Activated CD4-positive, alpha-beta T cell treated with anti-CD3 and anti-CD28 coated beads, Interleukin-2, amount 10 ng/mL, durations not matched to agents 24 days and 14 days (primary cell): ENCODE data around the gene MGAT4A. TPM values are rescaled to one million over a fixed set of nuclear protein-coding genes. Genes with fewer than 3 reads are reported as not detected.
A peak's percentile ranks its signal among the peaks of the same experiment; 100 is the strongest.
"Not testable (repeated sequence)": the region's sequence is repeated elsewhere in the genome, so short reads cannot be mapped to it uniquely, and the experiment has no call there.

Experiments used
- DNase-seq: peaks from one replicate; pipeline ENCODE4 v3.0.0; 2022
- H3K27ac Mint-ChIP-seq: one replicate; pipeline ENCODE4 v1.8.0; 2022; ENCODE audit warnings: mild to moderate bottlenecking, mixed read lengths
- H3K27me3 Mint-ChIP-seq: one replicate; pipeline ENCODE4 v1.8.0; 2022; ENCODE audit warnings: mixed read lengths
- H3K36me3 Mint-ChIP-seq: one replicate; pipeline ENCODE4 v1.8.0; 2022; ENCODE audit warnings: low read depth, mild to moderate bottlenecking, mixed read lengths
- H3K4me1 Mint-ChIP-seq: one replicate; pipeline ENCODE4 v1.8.0; 2021; ENCODE audit warnings: mixed read lengths
- H3K4me3 Mint-ChIP-seq: one replicate; pipeline ENCODE4 v1.8.0; 2022; ENCODE audit warnings: mild to moderate bottlenecking, moderate library complexity, mixed read lengths
- H3K9me3 Mint-ChIP-seq: one replicate; pipeline ENCODE4 v1.8.0; 2021; ENCODE audit warnings: mixed read lengths
- intact Hi-C: fragments of 100-400 bp; cut with micrococcal nuclease; formaldehyde crosslinking; loops from one replicate; pipeline ENCODE4 v1.15.1; 2023
- total RNA-seq: library from RNA; stranded (reverse); gene quantifications from 2 replicates; pipeline ENCODE4 v1.2.3, GENCODE V29; 2022

MGAT4A gene
- total RNA-seq, 1 donor from 2014 or later: 49.2 TPM

GRCh38 chr2:98769784-98770183 lies 38.9 kb upstream of the MGAT4A start:
- H3K27me3 Mint-ChIP-seq: no peaks in the 10 kb centered on the region
- intact Hi-C loops: loop anchor here (2.0 to 5.0 kb wide), 4 partner anchors 38 to 302 kb away; no protein-coding TSS in a partner anchor
- H3K36me3 Mint-ChIP-seq: peaks cover 2% of the 10 kb centered on the region
- H3K27ac Mint-ChIP-seq: peak overlapping the region; percentile 95
- peak; percentile 74 for DNase-seq
- H3K4me3 Mint-ChIP-seq: peak overlapping the region; percentile 81
- H3K9me3 Mint-ChIP-seq: no peaks in the 10 kb centered on the region
- H3K4me1 Mint-ChIP-seq: peaks cover 74% of the 10 kb centered on the region

DNA sequence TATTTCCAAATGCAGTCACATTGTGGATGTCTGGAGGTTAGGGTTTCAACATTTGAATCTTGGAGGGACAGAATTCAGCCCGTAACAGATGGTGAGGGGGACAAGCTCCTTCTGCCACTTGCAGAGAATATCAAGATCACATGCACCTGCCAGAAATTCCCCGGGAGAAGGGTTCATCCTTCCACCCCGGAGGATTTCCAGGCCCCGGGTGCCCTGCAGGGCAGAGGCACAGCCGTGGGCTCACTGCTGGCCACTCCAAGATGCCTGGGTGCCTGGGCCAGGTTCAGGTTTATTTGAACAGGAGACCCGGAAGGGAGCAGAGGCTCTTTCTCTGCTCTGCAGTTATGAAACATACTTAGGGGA lies 38.2 kb upstream of the MGAT4A start:
- intact Hi-C loops: loop anchor here (5.0 kb wide), 1 partner anchor 302 kb away; no protein-coding TSS in a partner anchor
- Mint-ChIP-seq H3K9me3 (no peaks in the 10 kb centered on the region), H3K36me3 (peaks cover 2% of the 10 kb centered on the region), H3K27ac (peak overlapping the region; percentile 88), H3K27me3 (no peaks in the 10 kb centered on the region), H3K4me3 (peak overlapping the region; percentile 70), H3K4me1 (peaks cover 79% of the 10 kb centered on the region)
- DNase-seq: no peak

DNA sequence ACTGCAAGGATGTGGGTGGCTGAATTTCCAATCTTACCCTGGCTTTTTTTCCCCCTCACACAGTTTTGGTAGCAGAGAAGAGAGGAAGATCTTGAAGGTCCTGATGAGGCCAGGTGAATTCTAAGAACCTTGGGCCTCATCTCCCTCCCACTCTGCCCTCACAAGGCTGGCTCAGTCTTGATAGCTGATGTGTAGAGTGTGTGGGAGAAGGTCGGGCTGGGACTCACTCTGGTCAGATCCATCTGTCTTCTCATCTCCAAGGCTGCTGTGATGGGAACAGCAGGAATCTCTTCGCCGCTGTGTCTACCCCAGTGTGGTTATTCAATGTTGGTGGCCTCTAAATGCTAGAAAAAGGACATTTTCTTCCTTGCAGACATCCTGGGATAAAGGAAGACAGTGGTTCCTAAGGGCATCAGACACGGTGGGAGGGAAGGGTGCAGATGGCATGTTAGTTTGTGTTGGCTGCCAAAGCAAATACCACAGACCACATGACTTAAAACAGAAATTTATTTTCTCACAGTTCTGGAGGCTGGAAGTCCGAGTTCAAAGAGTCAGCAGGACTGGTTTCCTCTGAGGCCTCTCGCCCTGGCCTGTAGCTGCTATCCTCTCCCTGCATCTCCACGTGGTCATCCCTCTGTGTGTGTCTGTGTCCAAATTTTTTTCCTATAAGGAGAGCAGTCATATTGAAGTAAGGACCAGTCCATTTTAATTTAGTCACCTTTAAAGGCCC lies 37.6 kb upstream of the MGAT4A start:
- H3K27ac Mint-ChIP-seq: peak overlapping the region; percentile 88
- H3K36me3 Mint-ChIP-seq: peaks cover 2% of the 10 kb centered on the region
- DNase-seq: peak; percentile 73
- H3K4me3 Mint-ChIP-seq: peak overlapping the region; percentile 70
- H3K9me3 Mint-ChIP-seq: no peaks in the 10 kb centered on the region
- intact Hi-C loops: loop anchor here (1.0 to 5.0 kb wide), 3 partner anchors 32 to 301 kb away; no protein-coding TSS in a partner anchor
- H3K4me1 Mint-ChIP-seq: peaks cover 80% of the 10 kb centered on the region
- no peaks in the 10 kb centered on the region for H3K27me3 Mint-ChIP-seq

GRCh38 chr2:98764499-98764898 lies 33.6 kb upstream of the MGAT4A start:
- no peak for DNase-seq
- intact Hi-C loops: no loop called here
- Mint-ChIP-seq H3K4me3 (no peak overlapping the region), H3K4me1 (peaks cover 77% of the 10 kb centered on the region), H3K36me3 (peaks cover 4% of the 10 kb centered on the region), H3K27ac (no peak overlapping the region), H3K9me3 (no peaks in the 10 kb centered on the region), H3K27me3 (no peaks in the 10 kb centered on the region)

- H3K9me3 Mint-ChIP-seq: no peaks in the 10 kb centered on the region
- H3K27ac Mint-ChIP-seq: peak overlapping the region; percentile 1
- H3K27me3 Mint-ChIP-seq: no peaks in the 10 kb centered on the region
- intact Hi-C loops: no loop called here
- peaks cover 75% of the 10 kb centered on the region for H3K4me1 Mint-ChIP-seq
- no peak overlapping the region for H3K4me3 Mint-ChIP-seq
- peaks cover 4% of the 10 kb centered on the region for H3K36me3 Mint-ChIP-seq
- DNase-seq: no peak
Measured at GRCh38 chr2:98763209-98763951, 32.4 kb upstream of the MGAT4A start.

DNA sequence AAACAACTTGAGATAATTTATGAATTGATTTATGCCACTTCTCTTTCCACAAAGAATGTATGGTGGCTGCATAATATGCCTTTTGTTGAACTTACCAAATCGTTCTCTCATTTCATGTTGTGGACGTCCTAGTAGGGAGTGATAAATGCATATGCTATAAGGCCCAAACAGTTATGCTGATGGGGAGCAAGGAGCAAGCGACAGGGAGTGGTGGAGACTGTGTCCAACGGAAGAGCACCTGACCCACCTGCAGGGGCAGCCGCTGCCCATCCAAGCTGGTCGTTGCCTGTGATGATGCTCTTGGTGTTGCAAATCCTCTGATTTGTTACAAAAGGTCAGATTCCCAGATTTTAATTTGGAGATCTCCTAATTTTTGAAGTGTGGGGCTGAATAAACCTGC lies 31.0 kb upstream of the MGAT4A start:
- intact Hi-C loops: loop anchor here (1.0 kb wide), 2 partner anchors 9 to 26 kb away; no protein-coding TSS in a partner anchor
- Mint-ChIP-seq H3K27ac (peak overlapping the region; percentile 66), H3K9me3 (no peaks in the 10 kb centered on the region), H3K4me3 (peak overlapping the region; percentile 54), H3K36me3 (peaks cover 4% of the 10 kb centered on the region), H3K4me1 (peaks cover 76% of the 10 kb centered on the region), H3K27me3 (no peaks in the 10 kb centered on the region)
- no peak for DNase-seq

DNA sequence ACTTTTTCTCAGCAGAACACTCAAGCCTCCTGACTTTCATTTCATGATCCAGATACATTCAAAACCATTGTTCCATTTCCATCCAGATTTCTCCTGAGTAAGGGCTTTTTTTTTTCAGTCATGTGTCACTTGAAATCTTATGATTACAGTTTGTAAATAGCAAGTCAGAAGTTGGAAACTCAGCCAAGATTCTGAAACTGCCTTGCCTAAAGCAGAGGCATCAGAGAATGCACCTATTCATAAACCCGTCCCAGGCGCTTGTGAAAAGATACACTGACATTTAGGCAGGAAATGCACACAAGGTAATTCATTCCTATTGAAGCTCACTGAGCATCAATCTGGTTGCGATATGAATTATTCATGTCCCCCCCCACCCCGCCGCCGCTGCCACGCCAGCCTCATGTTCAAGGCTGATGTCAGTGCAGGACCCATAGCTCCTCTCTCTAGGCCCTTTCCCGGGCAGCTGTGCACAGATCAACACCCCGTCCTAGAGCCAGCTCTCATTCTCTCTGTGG lies 30.4 kb upstream of the MGAT4A start:
- Mint-ChIP-seq H3K27ac (peak overlapping the region; percentile 66), H3K4me1 (peaks cover 70% of the 10 kb centered on the region), H3K27me3 (no peaks in the 10 kb centered on the region), H3K36me3 (peaks cover 4% of the 10 kb centered on the region), H3K9me3 (no peaks in the 10 kb centered on the region), H3K4me3 (peak overlapping the region; percentile 54)
- intact Hi-C loops: loop anchor here (1.0 kb wide), 2 partner anchors 10 to 25 kb away; no protein-coding TSS in a partner anchor
- DNase-seq: peak; percentile 87

DNA sequence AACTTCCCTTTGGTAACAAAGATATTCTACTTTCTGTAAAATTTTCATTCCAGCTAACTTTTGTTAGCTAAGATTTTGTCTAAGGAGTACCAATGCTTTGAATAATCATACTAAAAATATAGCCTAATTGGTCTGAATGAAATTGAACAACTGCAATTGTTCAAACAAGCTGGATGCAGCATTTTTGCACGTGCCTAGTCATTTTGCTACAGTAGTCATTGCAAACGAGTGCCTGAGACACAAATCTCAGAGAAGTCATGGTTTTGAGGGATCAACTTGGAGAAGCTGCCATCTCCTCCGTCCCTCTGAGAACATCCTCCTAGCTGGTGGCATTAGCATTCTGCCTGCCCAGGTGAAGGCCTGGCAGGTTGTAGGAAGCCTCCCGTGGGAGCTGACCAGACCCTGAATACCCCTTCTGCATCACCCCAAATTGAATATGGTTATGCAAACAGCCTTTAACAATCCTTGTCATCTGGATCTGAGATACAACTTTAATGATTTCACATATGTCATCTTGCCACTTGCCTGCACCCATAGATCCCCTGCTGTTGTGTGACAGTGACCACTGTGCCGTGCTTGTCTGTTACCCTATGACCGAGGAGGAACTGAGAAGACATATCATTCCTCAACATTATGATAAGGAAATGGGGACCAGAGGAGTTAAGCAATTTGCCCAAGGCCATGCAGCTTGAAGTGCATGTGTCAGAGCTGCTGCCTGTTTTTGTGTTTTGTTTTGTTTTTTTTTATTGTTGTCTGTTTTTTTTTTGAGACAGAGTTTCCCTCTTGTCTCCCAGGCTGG lies 29.1 kb upstream of the MGAT4A start:
- DNase-seq: no peak
- Mint-ChIP-seq H3K4me1 (peaks cover 63% of the 10 kb centered on the region), H3K36me3 (peaks cover 2% of the 10 kb centered on the region), H3K27me3 (no peaks in the 10 kb centered on the region), H3K9me3 (no peaks in the 10 kb centered on the region), H3K27ac (peak overlapping the region; percentile 51), H3K4me3 (peak overlapping the region; percentile 15)
- intact Hi-C loops: no loop called here

- intact Hi-C loops: no loop called here
- H3K4me1 Mint-ChIP-seq: peaks cover 60% of the 10 kb centered on the region
Measured at GRCh38 chr2:98759338-98759737, 28.4 kb upstream of the MGAT4A start.

DNA sequence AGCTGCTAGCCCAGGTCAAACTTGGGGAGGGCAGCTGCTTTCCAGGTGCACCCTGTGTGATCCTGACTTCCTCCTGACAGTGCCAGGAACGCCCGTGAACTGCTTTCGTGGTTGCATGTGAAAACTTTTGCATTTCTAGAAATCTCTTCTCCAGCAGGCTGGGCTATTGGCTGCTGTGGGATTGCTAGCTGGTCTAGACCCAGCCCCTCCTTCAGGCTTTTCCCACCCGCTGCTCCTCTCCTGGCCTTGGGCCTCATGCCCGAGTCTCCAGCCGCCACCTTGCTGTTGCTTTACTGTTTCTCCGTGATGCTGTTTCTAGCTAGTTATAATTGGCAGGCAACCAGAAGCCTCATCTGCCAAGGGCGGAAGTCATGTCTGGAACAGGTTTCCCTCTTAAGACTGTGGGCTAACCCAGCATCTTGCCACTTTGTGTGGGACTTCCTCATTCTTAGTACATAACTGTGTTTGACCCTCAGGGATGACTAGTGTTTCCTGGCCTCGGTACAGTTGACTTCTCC lies 27.0 kb upstream of the MGAT4A start:
- peaks cover 54% of the 10 kb centered on the region for H3K4me1 Mint-ChIP-seq
- peak overlapping the region; percentile 94 for H3K27ac Mint-ChIP-seq
- peak overlapping the region; percentile 78 for H3K4me3 Mint-ChIP-seq
- no peaks in the 10 kb centered on the region for H3K27me3 Mint-ChIP-seq
- DNase-seq: peak; percentile 86
- H3K36me3 Mint-ChIP-seq: peaks cover 6% of the 10 kb centered on the region
- peaks cover 7% of the 10 kb centered on the region for H3K9me3 Mint-ChIP-seq
- intact Hi-C loops: loop anchor here (1.0 kb wide), 1 partner anchor 8 kb away; no protein-coding TSS in a partner anchor

More at GRCh38 chr2:98759338-98759737, 28.4 kb upstream of the MGAT4A start:
- H3K27me3 Mint-ChIP-seq: no peaks in the 10 kb centered on the region
- peak overlapping the region; percentile 52 for H3K27ac Mint-ChIP-seq
- no peak for DNase-seq
- no peaks in the 10 kb centered on the region for H3K9me3 Mint-ChIP-seq
- peaks cover 2% of the 10 kb centered on the region for H3K36me3 Mint-ChIP-seq
- H3K4me3 Mint-ChIP-seq: peak overlapping the region; percentile 15

GRCh38 chr2:98753801-98754200 lies 22.9 kb upstream of the MGAT4A start:
- Mint-ChIP-seq H3K27me3 (no peaks in the 10 kb centered on the region), H3K4me3 (no peak overlapping the region), H3K36me3 (peaks cover 8% of the 10 kb centered on the region), H3K27ac (no peak overlapping the region), H3K4me1 (peaks cover 31% of the 10 kb centered on the region), H3K9me3 (peaks cover 18% of the 10 kb centered on the region)
- no peak for DNase-seq
- intact Hi-C loops: no loop called here

DNA sequence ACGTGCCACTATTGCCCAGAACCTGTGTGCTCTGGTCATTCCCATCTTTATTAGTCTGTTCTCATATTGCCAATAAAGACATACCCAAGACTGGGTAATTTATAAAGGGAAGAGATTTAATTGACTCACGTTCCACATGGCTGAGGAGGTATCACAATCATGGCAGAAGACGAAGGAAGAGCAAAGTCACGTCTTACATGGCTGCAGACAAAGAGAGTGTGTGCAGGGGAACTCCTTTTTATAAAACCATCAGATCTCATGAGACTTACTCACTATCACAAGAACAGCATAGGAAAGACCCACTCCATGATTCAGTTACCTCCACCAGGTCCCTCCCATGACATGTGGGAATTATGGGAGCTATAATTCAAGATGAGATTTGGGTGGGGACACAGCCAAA lies 21.8 kb upstream of the MGAT4A start:
- H3K27me3 Mint-ChIP-seq, H3K27ac Mint-ChIP-seq, DNase-seq, H3K36me3 Mint-ChIP-seq, intact Hi-C loops, H3K4me3 Mint-ChIP-seq: not testable (repeated sequence)
- Mint-ChIP-seq H3K9me3 (peaks cover 18% of the 10 kb centered on the region), H3K4me1 (peaks cover 33% of the 10 kb centered on the region)

DNA sequence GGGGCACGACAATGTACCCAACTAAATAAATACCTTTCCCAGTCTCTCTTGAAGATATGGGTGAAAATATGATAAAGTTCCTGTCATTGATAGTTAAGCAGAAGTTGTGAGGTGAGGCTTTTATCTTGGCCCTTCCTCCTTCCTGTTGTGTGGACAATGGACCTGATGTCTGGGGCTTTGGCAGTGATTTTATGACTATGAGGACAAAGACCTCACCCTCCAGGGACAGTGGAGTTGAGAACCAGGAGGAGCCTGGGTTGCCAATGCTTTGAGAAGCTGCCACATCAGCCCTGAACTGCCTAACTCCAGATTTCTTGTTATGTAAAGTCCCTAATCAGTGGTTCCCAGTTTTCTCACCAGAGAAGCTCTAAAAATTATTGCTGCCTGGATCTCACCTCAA lies 20.8 kb upstream of the MGAT4A start:
- no peaks in the 10 kb centered on the region for H3K27me3 Mint-ChIP-seq
- intact Hi-C loops: no loop called here
- no peak for DNase-seq
- peaks cover 18% of the 10 kb centered on the region for H3K9me3 Mint-ChIP-seq
- H3K36me3 Mint-ChIP-seq: peaks cover 8% of the 10 kb centered on the region
- no peak overlapping the region for H3K27ac Mint-ChIP-seq
- no peak overlapping the region for H3K4me3 Mint-ChIP-seq
- peaks cover 27% of the 10 kb centered on the region for H3K4me1 Mint-ChIP-seq
